ENCODE data around the gene R3HDML. TPM values are rescaled to one million over a fixed set of nuclear protein-coding genes. Genes with fewer than 3 reads are reported as not detected.

The R3HDML gene
- total and polyA plus RNA-seq, 9 of the 15 experiments (the other 6 are each of a cell fraction or from before 2014, with no cell fraction given): not detected

DNA sequence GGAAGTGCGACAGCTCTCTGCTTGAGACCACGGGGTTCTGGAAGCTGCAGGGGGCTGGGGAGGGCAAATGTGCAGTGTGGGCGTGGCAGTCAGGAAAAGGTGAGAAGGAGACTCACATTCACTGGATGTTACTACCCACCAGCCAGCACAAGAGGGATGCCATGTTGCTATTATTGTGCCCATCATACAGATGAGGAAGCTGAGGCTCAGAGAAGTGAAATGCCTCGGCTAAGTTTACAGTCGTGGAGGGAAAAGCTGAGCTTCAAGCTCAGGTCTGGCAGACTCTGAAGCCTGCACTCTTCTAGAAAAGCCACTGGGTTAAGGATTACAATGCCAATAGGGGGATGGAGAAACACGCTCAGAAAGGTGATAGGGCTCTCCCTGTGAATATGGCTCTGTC is 53.0 kb downstream of the R3HDML start:
- Histone ChIP-seq H3K9me1 (ENCODE audit: control insufficient read depth, insufficient read depth, low read length) (no peaks in the 10 kb centered on the region), H3K4me2 (ENCODE audit: insufficient read depth, low read length) (no peak overlapping the region), H3K27ac (ENCODE audit: extremely low read depth, low read depth, low read length) (no peak overlapping the region), H3K27me3 (ENCODE audit: control insufficient read depth in 2 of 2, insufficient read depth in 2 of 2, low read length in 2 of 2) (peaks cover 2 to 20% of the 10 kb centered on the region in 2 experiments; a peak in 2 of 5 replicates), H3K9ac (ENCODE audit: insufficient read depth in 1 of 2, low read depth in 2 of 2, low read length in 2 of 2) (no peak overlapping the region), H4K20me1 (replicated peaks; ENCODE audit: control insufficient read depth, insufficient read depth, low read length) (no peaks in the 10 kb centered on the region; the same call in 1 of the 2 replicates), H3K79me2 (ENCODE audit: control insufficient read depth, insufficient read depth, low read length) (no peaks in the 10 kb centered on the region), H3K4me3 (no peak overlapping the region), H3K9me3 (replicated peaks; ENCODE audit: control insufficient read depth, insufficient read depth, low read depth, low read length) (no peaks in the 10 kb centered on the region), H3K36me3 (ENCODE audit: control insufficient read depth, insufficient read depth, low read length) (no peaks in the 10 kb centered on the region), H2AFZ (ENCODE audit: low read depth, low read length) (no peak overlapping the region), H3K4me1 (replicated peaks in 1 of 2; ENCODE audit: control insufficient read depth in 2 of 2, insufficient read depth in 2 of 2, low read length in 2 of 2) (peaks cover 9 to 17% of the 10 kb centered on the region in 2 experiments)
- POLR2A ChIA-PET: interaction anchor here (1.6 kb wide), 1 partner anchor 9 kb away, joined by 5 read pairs; no protein-coding TSS in a partner anchor
- no peak for ATAC-seq
- FAIRE-seq: no peak
- 9% methylated on average over 6 of the region's 6 CpGs for WGBS (ENCODE audit: insufficient coverage, low coverage, missing lambda C conversion rate)
- no TSS peak for BruUV-seq (replicated peaks)
- TF ChIP-seq SRF (CRISPR knock-in tag; IDR thresholded peaks at IDR 0.05) (no peak), DIDO1 (tag; IDR thresholded peaks at IDR 0.05; ENCODE audit: low read depth) (no peak), HEY1 (CRISPR knock-in tag; IDR thresholded peaks at IDR 0.05; ENCODE audit: borderline replicate concordance) (no peak), KDM1A (IDR thresholded peaks at IDR 0.05) (peak in 1 of 2 experiments; percentile 54; a peak in 1 of 4 replicates), ETS2 (tag; IDR thresholded peaks at IDR 0.05; ENCODE audit: borderline replicate concordance, poor library complexity, severe bottlenecking) (no peak), RBM25 (IDR thresholded peaks at IDR 0.05; ENCODE audit: low read depth, low read length, severe bottlenecking) (peak; percentile 74), BCOR (IDR thresholded peaks at IDR 0.05) (peak; percentile 82), ZNF668 (CRISPR knock-in tag; IDR thresholded peaks at IDR 0.05) (no peak), HDAC6 (IDR thresholded peaks at IDR 0.05; ENCODE audit: low read depth, low read length) (no peak), SMARCA5 (IDR thresholded peaks at IDR 0.05) (0 out of 2 replicates have a peak, but pooled peaks have one; percentile 21), ZNF699 (CRISPR knock-in tag; IDR thresholded peaks at IDR 0.05; ENCODE audit: insufficient replicate concordance) (no peak), TAF15 (IDR thresholded peaks at IDR 0.05; ENCODE audit: low read depth, low read length) (no peak)
- TF ChIP-seq, protein P1, sequence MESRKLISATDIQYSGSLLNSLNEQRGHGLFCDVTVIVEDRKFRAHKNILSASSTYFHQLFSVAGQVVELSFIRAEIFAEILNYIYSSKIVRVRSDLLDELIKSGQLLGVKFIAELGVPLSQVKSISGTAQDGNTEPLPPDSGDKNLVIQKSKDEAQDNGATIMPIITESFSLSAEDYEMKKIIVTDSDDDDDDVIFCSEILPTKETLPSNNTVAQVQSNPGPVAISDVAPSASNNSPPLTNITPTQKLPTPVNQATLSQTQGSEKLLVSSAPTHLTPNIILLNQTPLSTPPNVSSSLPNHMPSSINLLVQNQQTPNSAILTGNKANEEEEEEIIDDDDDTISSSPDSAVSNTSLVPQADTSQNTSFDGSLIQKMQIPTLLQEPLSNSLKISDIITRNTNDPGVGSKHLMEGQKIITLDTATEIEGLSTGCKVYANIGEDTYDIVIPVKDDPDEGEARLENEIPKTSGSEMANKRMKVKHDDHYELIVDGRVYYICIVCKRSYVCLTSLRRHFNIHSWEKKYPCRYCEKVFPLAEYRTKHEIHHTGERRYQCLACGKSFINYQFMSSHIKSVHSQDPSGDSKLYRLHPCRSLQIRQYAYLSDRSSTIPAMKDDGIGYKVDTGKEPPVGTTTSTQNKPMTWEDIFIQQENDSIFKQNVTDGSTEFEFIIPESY (CRISPR knock-in tag; IDR thresholded peaks at IDR 0.05): no peak
- in situ Hi-C loops (cut with MboI) (loop anchor here (5.0 kb wide), 1 partner anchor 72 kb away; no protein-coding TSS in a partner anchor), intact Hi-C loops (cut with micrococcal nuclease) (loop anchor here (5.0 kb wide), 1 partner anchor 292 kb away; no protein-coding TSS in a partner anchor)
- DNase-seq (ENCODE audit: extremely low read depth in 1 of 4, low spot score in 3 of 4): no peak
- CTCF ChIA-PET (ENCODE audit: low intra/inter-chr PET ratio): interaction anchor here (2.1 to 4.8 kb wide), 2 partner anchors 72 to 220 kb away, joined by 13 to 54 read pairs; no protein-coding TSS in a partner anchor

Data from K562 (cell line).